ACC112 (cell line): Measurements from ENCODE around the gene HIF3A.

ENCODE experiments used
- H2AFZ ChIP-seq: fragments of 200-600 bp; sonication (generic); one replicate; pipeline ENCODE4 v1.6.0; 2017; ENCODE audit warnings: antibody characterized with exemption, low read length; ENCODE audit not compliant: unreplicated experiment
- H3K27ac ChIP-seq: fragments of 200-600 bp; sonication (generic); 2 replicates; pipeline ENCODE4 v1.5.1; 2014; ENCODE audit warnings: low read depth, mild to moderate bottlenecking, antibody characterized with exemption, low read length, moderate library complexity
- H3K27me3 ChIP-seq: fragments of 200-600 bp; sonication (generic); 2 replicates; pipeline ENCODE4 v1.6.1; 2014; ENCODE audit warnings: mild to moderate bottlenecking, antibody characterized with exemption, low read length, moderate library complexity, mixed read lengths; ENCODE audit not compliant: insufficient read depth
- H3K36me3 ChIP-seq: fragments of 200-600 bp; sonication (generic); 2 replicates; pipeline ENCODE4 v1.6.1; 2016; ENCODE audit warnings: mild to moderate bottlenecking, antibody characterized with exemption, low read length, moderate library complexity, mixed read lengths; ENCODE audit not compliant: insufficient read depth
- H3K4me1 ChIP-seq: fragments of 200-600 bp; sonication (generic); one replicate; pipeline ENCODE4 v1.6.1; 2016; ENCODE audit warnings: low read length, mixed read lengths; ENCODE audit not compliant: insufficient read depth, unreplicated experiment, control insufficient read depth
- H3K4me3 ChIP-seq: fragments of 200-600 bp; sonication (generic); 2 replicates; pipeline ENCODE4 v1.5.1; 2014; ENCODE audit warnings: mild to moderate bottlenecking, low read depth, low read length
- H3K79me2 ChIP-seq: fragments of 200-600 bp; sonication (generic); one replicate; pipeline ENCODE4 v1.6.0; 2016; ENCODE audit warnings: low read length; ENCODE audit not compliant: control insufficient read depth, unreplicated experiment, insufficient read depth

HIF3A gene

GRCh38 chr19:46384396-46384795 is 87.6 kb downstream of the HIF3A start:
- H2AFZ ChIP-seq = no peak overlapping the region
- peaks cover 15% of the 10 kb centered on the region for H3K36me3 ChIP-seq
- H3K27ac ChIP-seq = no peak overlapping the region
- no peak overlapping the region for H3K4me3 ChIP-seq
- H3K4me1 ChIP-seq = no peaks in the 10 kb centered on the region
- peaks cover 5% of the 10 kb centered on the region for H3K79me2 ChIP-seq
- H3K27me3 ChIP-seq = no peaks in the 10 kb centered on the region

GRCh38 chr19:46385636-46386035 is 88.8 kb downstream of the HIF3A start:
- Histone ChIP-seq H3K27ac (no peak overlapping the region), H3K4me3 (no peak overlapping the region), H3K4me1 (no peaks in the 10 kb centered on the region), H2AFZ (no peak overlapping the region), H3K79me2 (peaks cover 2% of the 10 kb centered on the region), H3K27me3 (no peaks in the 10 kb centered on the region), H3K36me3 (peaks cover 19% of the 10 kb centered on the region)

- Histone ChIP-seq H3K27me3 (no peaks in the 10 kb centered on the region), H3K4me3 (no peak overlapping the region), H3K36me3 (peaks cover 19% of the 10 kb centered on the region), H3K4me1 (no peaks in the 10 kb centered on the region), H2AFZ (no peak overlapping the region), H3K79me2 (peaks cover 1% of the 10 kb centered on the region), H3K27ac (no peak overlapping the region)
These were observed 89.3 kb downstream of the HIF3A start for GRCh38 chr19:46386151-46386550.

GRCh38 chr19:46386996-46387712 is 90.3 kb downstream of the HIF3A start:
- H2AFZ ChIP-seq = no peak overlapping the region
- no peak overlapping the region for H3K27ac ChIP-seq
- no peaks in the 10 kb centered on the region for H3K4me1 ChIP-seq
- peaks cover 19% of the 10 kb centered on the region for H3K36me3 ChIP-seq
- no peaks in the 10 kb centered on the region for H3K27me3 ChIP-seq
- no peaks in the 10 kb centered on the region for H3K79me2 ChIP-seq
- H3K4me3 ChIP-seq = no peak overlapping the region

- Histone ChIP-seq H3K27ac (no peak overlapping the region), H2AFZ (no peak overlapping the region), H3K4me1 (no peaks in the 10 kb centered on the region), H3K4me3 (no peak overlapping the region), H3K36me3 (peaks cover 19% of the 10 kb centered on the region), H3K79me2 (no peaks in the 10 kb centered on the region), H3K27me3 (no peaks in the 10 kb centered on the region)
These were observed 90.9 kb downstream of the HIF3A start for GRCh38 chr19:46387713-46388130.

GRCh38 chr19:46388311-46389095 is 91.7 kb downstream of the HIF3A start:
- H3K4me3 ChIP-seq = no peak overlapping the region
- H2AFZ ChIP-seq = no peak overlapping the region
- H3K4me1 ChIP-seq = no peaks in the 10 kb centered on the region
- no peaks in the 10 kb centered on the region for H3K79me2 ChIP-seq
- H3K27ac ChIP-seq = no peak overlapping the region
- no peaks in the 10 kb centered on the region for H3K27me3 ChIP-seq
- peaks cover 19% of the 10 kb centered on the region for H3K36me3 ChIP-seq

- peaks cover 19% of the 10 kb centered on the region for H3K36me3 ChIP-seq
- no peak overlapping the region for H3K4me3 ChIP-seq
- no peaks in the 10 kb centered on the region for H3K79me2 ChIP-seq
- no peaks in the 10 kb centered on the region for H3K27me3 ChIP-seq
- no peaks in the 10 kb centered on the region for H3K4me1 ChIP-seq
- no peak overlapping the region for H2AFZ ChIP-seq
- H3K27ac ChIP-seq = no peak overlapping the region
These were observed 93.4 kb downstream of the HIF3A start for GRCh38 chr19:46390121-46390858.

- no peaks in the 10 kb centered on the region for H3K4me1 ChIP-seq
- no peak overlapping the region for H3K27ac ChIP-seq
These were observed 94.0 kb downstream of the HIF3A start for GRCh38 chr19:46390866-46391265.

GRCh38 chr19:46391296-46392251 is 94.7 kb downstream of the HIF3A start:
- no peaks in the 10 kb centered on the region for H3K27me3 ChIP-seq
- H3K36me3 ChIP-seq = peaks cover 19% of the 10 kb centered on the region
- no peaks in the 10 kb centered on the region for H3K4me1 ChIP-seq
- no peak overlapping the region for H2AFZ ChIP-seq
- no peak overlapping the region for H3K4me3 ChIP-seq
- H3K27ac ChIP-seq = no peak overlapping the region
- no peaks in the 10 kb centered on the region for H3K79me2 ChIP-seq

More at GRCh38 chr19:46390866-46391265, 94.0 kb downstream of the HIF3A start:
- Histone ChIP-seq H2AFZ (no peak overlapping the region), H3K27me3 (no peaks in the 10 kb centered on the region), H3K36me3 (peaks cover 19% of the 10 kb centered on the region), H3K4me3 (no peak overlapping the region), H3K79me2 (no peaks in the 10 kb centered on the region)
